Dermis lymphatic vessel endothelial cell (primary cell): ENCODE data around the gene NBPF20. TPM values are rescaled to one million over a fixed set of nuclear protein-coding genes. Genes with fewer than 3 reads are reported as not detected.

Source experiments
- total RNA-seq: library from RNA; depleted of rRNA; stranded (reverse); fragments of >200 nt; gene quantifications from 2 replicates; pipeline ENCODE4 v1.2.1, GENCODE V29; 2014

The NBPF20 gene
- total RNA-seq = 2.1 and 2.9 TPM in 2 replicates

GRCh38 chr1:145425436-145426029 is at the start of gene NBPF20:
Gene NBPF20 (minus strand): TSS chr1:145425603. CDS start chr1:145405272, 20,331 bp downstream.

Other genes with a start within 250 kb of the NBPF20 start
- not detected in 2 replicates for gene PPIAL4D, start 183.4 kb downstream of the NBPF20 start, total RNA-seq
- gene GPR89A, start 182.4 kb upstream of the NBPF20 start, total RNA-seq = 18.3 and 22.3 TPM in 2 replicates